HFF-Myc (cell line): ENCODE data around the gene RAD50.

Source experiments
- DNase-seq: peaks from one replicate; pipeline ENCODE4 v3.0.0-alpha.2; 2011; ENCODE audit warnings: low read depth; ENCODE audit errors: extremely low read depth
- H3K4me3 ChIP-seq: replicated peaks from 2 replicates; pipeline ENCODE4 v1.5.1; 2011; ENCODE audit warnings: low read depth, mild to moderate bottlenecking, control low read depth, low read length
- TF ChIP-seq, protein P1 (sequence below): IDR thresholded peaks from 2 replicates; pipeline ENCODE4 v1.5.1; 2012; ENCODE audit warnings: mild to moderate bottlenecking, low read depth, low read length, control low read depth; ENCODE audit errors: missing control alignments

RAD50 gene

DNA sequence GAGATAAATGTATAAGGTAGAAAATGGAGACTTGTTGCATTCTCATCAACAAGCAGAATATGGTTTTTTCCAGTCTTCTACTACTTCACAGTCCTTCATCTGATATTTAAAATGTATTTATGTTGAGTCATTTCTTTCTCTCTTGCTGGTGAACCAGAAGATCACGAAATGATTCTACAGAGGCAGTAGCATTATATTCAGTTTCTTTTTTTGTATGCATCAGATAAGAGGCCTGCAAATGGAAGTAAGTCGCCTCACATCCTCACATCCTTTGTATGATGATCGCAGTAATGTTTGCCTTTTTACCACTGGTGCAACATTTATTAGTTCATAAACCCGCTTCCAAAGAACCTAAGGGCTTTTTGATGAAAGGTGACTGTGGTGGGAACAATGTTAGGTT is 79.1 kb downstream of the RAD50 start:
- TF ChIP-seq, protein P1, sequence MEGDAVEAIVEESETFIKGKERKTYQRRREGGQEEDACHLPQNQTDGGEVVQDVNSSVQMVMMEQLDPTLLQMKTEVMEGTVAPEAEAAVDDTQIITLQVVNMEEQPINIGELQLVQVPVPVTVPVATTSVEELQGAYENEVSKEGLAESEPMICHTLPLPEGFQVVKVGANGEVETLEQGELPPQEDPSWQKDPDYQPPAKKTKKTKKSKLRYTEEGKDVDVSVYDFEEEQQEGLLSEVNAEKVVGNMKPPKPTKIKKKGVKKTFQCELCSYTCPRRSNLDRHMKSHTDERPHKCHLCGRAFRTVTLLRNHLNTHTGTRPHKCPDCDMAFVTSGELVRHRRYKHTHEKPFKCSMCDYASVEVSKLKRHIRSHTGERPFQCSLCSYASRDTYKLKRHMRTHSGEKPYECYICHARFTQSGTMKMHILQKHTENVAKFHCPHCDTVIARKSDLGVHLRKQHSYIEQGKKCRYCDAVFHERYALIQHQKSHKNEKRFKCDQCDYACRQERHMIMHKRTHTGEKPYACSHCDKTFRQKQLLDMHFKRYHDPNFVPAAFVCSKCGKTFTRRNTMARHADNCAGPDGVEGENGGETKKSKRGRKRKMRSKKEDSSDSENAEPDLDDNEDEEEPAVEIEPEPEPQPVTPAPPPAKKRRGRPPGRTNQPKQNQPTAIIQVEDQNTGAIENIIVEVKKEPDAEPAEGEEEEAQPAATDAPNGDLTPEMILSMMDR, result no peak
- no peak overlapping the region for H3K4me3 ChIP-seq
- DNase-seq, result no peak

DNA sequence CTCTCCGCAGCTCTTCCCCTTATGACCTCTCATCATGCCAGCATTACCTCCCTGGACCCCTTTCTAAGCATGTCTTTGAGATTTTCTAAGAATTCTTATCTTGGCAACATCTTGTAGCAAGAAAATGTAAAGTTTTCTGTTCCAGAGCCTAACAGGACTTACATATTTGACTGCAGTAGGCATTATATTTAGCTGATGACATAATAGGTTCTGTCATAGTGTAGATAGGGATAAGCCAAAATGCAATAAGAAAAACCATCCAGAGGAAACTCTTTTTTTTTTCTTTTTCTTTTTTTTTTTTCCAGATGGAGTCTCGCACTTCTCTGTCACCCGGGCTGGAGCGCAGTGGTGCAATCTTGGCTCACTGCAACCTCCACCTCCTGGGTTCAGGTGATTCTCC is 80.5 kb downstream of the RAD50 start:
- TF ChIP-seq, protein P1, result no peak
- DNase-seq, result no peak
- H3K4me3 ChIP-seq, result no peak overlapping the region

DNA sequence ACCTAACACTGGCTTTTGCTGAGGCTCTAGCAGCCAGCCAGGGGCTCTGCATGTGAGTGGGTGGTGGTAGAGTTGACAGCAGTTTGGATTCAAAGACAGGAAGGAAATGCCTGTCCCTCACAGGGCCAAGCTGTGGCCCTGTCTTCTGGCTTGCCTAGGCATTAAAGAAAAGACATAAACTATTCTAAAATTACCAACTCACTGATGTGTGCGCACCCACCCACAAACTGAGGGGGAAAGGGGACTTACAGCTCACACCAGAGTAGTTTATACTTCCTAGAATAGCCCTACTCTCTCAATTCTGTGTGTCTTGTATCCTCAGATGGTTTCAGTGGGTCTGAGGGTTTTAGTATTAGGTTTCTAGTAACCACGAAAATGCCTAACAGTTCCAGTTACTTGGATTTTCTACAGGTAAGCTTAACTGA is 82.9 kb downstream of the RAD50 start:
- no peak for DNase-seq
- TF ChIP-seq, protein P1, result no peak
- no peak overlapping the region for H3K4me3 ChIP-seq

DNA sequence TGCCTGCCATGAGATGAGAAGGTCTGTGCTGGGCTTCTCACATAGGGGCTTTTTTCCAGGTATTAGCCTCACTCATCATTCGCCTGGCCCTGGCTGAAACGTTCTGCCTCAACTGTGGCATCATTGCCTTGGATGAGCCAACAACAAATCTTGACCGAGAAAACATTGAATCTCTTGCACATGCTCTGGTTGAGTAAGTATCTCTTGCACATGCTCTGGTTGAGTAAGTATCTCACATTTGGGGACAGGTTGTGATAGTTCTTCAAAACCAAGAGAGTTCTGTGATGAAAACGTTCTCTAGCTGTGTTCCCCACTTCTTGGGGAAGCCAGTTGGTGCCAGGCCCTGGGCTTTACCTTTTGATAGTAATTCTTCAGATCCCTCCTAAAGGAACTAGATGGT is 83.8 kb downstream of the RAD50 start:
- DNase-seq, result no peak
- TF ChIP-seq, protein P1, result no peak
- no peak overlapping the region for H3K4me3 ChIP-seq

DNA sequence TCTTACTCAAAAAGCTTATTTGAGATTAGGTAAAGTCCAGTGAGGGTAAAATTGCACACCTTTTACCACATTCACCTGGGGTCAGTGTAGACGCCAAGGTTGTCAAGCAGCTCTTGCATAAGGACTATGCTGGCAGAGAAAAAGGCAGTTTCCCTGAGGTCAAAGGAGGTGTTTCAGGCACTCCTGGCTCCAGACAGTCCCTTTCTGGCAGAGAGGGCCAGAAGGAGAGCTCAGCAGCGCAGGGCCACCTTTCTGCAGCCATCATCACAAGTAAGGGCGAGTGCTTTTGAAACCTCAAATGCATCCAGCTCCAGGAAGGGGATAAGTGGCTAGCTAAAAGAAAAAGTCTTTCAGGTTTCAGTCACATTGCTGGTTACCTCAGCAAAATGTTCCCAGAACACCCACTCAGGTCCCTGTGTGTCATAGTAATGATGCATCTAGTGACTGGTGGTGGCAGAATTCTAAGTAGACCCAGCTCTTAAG is 84.5 kb downstream of the RAD50 start:
- no peak overlapping the region for H3K4me3 ChIP-seq
- DNase-seq, result no peak
- TF ChIP-seq, protein P1, result no peak

DNA sequence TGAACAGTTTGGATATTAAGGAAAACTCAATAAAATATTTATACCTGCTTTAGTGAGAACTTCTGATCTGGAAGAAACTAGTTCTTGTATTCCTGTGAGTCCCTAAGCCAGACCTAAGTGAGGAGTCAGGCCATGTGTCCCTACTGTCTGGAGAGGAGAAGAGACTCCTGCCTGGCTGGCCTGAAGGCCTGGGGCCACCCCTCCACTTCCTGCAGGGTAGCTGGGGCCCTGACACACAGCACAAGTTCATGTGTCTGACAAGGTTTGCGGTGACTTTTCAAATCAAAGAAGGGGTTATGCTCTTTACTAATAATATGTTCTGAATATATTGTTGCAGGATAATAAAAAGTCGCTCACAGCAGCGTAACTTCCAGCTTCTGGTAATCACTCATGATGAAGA is 85.1 kb downstream of the RAD50 start:
- H3K4me3 ChIP-seq, result no peak overlapping the region
- no peak for DNase-seq
- TF ChIP-seq, protein P1, result no peak

DNA sequence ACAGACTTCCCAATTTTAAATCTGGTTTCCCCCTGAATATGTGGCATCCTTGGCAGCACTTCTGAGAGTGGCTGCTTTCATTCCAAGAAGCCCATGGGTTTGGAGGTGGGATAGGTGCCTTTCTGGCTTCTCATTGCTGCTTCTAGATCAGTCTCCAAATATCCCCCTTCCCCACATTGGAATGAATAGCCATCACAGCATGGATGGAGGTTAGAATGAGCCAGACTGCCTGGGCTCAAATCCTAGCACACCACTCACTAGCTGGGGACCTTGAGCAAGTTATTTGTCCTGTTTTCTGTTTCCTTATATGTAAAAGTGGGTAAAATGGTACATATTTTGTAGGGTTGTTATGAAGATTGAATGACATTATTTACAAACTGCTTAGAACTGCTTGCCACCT is 87.4 kb downstream of the RAD50 start:
- H3K4me3 ChIP-seq, result no peak overlapping the region
- no peak for DNase-seq
- TF ChIP-seq, protein P1, result no peak
